SJSA1 (cell line): Measurements from ENCODE around the gene STRBP. TPM values are rescaled to one million over a fixed set of nuclear protein-coding genes. Genes with fewer than 3 reads are reported as not detected.

Source experiments
- DNase-seq, 2 experiments: peaks; one replicate each; pipeline ENCODE4 v3.0.0-alpha.2; 2015 to 2020; ENCODE audit warnings: low spot score in 2 of 2, low read depth in 1 of 2
- H3K27ac ChIP-seq: fragments of 250-450 bp; sonication (Bioruptor Pico); 2 replicates; pipeline ENCODE4 v1.5.1; 2020; ENCODE audit warnings: mild to moderate bottlenecking, moderate library complexity
- H3K27me3 ChIP-seq: fragments of 250-450 bp; sonication (Bioruptor Pico); replicated peaks from 2 replicates; pipeline ENCODE4 v1.5.1; 2020; ENCODE audit warnings: mild to moderate bottlenecking, moderate library complexity
- H3K36me3 ChIP-seq: fragments of 250-450 bp; sonication (Bioruptor Pico); 2 replicates; pipeline ENCODE4 v1.5.1; 2020; ENCODE audit warnings: mild to moderate bottlenecking
- H3K4me1 ChIP-seq: fragments of 250-450 bp; sonication (Bioruptor Pico); replicated peaks from 2 replicates; pipeline ENCODE4 v1.6.1; 2021; ENCODE audit warnings: mild to moderate bottlenecking
- H3K4me3 ChIP-seq: fragments of 250-450 bp; sonication (Bioruptor Pico); 2 replicates; pipeline ENCODE4 v1.5.1; 2020; ENCODE audit warnings: mild to moderate bottlenecking
- H3K9me3 ChIP-seq: fragments of 250-450 bp; sonication (Bioruptor Pico); replicated peaks from 2 replicates; pipeline ENCODE4 v1.5.1; 2020; ENCODE audit warnings: mild to moderate bottlenecking
- total RNA-seq: library from RNA; depleted of rRNA; stranded (reverse); fragments of >200 nt; shearing (Covaris generic); gene quantifications from 2 replicates; pipeline ENCODE4 v1.2.3, GENCODE V29; 2014

The STRBP gene
- total RNA-seq, 1 experiment from 2014 or later = 5.3 TPM

GRCh38 chr9:123097430-123098095, 170.8 kb downstream of the STRBP start:
- no peak for DNase-seq
- no peaks in the 10 kb centered on the region for H3K27me3 ChIP-seq
- H3K4me3 ChIP-seq = no peak overlapping the region
- H3K36me3 ChIP-seq = peaks cover 61% of the 10 kb centered on the region
- H3K4me1 ChIP-seq = no peaks in the 10 kb centered on the region
- no peak overlapping the region for H3K27ac ChIP-seq
- no peaks in the 10 kb centered on the region for H3K9me3 ChIP-seq

- Histone ChIP-seq H3K27ac (no peak overlapping the region), H3K4me3 (no peak overlapping the region), H3K27me3 (no peaks in the 10 kb centered on the region), H3K36me3 (peaks cover 60% of the 10 kb centered on the region), H3K4me1 (no peaks in the 10 kb centered on the region), H3K9me3 (no peaks in the 10 kb centered on the region)
- DNase-seq = no peak
These were observed 171.4 kb downstream of the STRBP start for GRCh38 chr9:123096987-123097386.

GRCh38 chr9:123093141-123093540, 175.2 kb downstream of the STRBP start:
- peaks cover 37% of the 10 kb centered on the region for H3K36me3 ChIP-seq
- H3K27ac ChIP-seq = no peak overlapping the region
- H3K9me3 ChIP-seq = no peaks in the 10 kb centered on the region
- H3K27me3 ChIP-seq = no peaks in the 10 kb centered on the region
- no peak overlapping the region for H3K4me3 ChIP-seq
- H3K4me1 ChIP-seq = no peaks in the 10 kb centered on the region
- no peak for DNase-seq

- no peaks in the 10 kb centered on the region for H3K27me3 ChIP-seq
- peaks cover 24% of the 10 kb centered on the region for H3K36me3 ChIP-seq
- no peaks in the 10 kb centered on the region for H3K4me1 ChIP-seq
- H3K27ac ChIP-seq = no peak overlapping the region
- no peak overlapping the region for H3K4me3 ChIP-seq
- H3K9me3 ChIP-seq = no peaks in the 10 kb centered on the region
- no peak for DNase-seq
These were observed 176.9 kb downstream of the STRBP start for GRCh38 chr9:123091459-123091858.

- Histone ChIP-seq H3K4me3 (no peak overlapping the region), H3K27me3 (no peaks in the 10 kb centered on the region), H3K27ac (no peak overlapping the region), H3K9me3 (no peaks in the 10 kb centered on the region), H3K36me3 (peaks cover 19% of the 10 kb centered on the region), H3K4me1 (no peaks in the 10 kb centered on the region)
- DNase-seq = no peak
These were observed 177.4 kb downstream of the STRBP start for GRCh38 chr9:123090956-123091355.

GRCh38 chr9:123090198-123090896, 178.0 kb downstream of the STRBP start:
- no peak overlapping the region for H3K4me3 ChIP-seq
- H3K4me1 ChIP-seq = no peaks in the 10 kb centered on the region
- peaks cover 13% of the 10 kb centered on the region for H3K36me3 ChIP-seq
- no peak for DNase-seq
- no peaks in the 10 kb centered on the region for H3K27me3 ChIP-seq
- no peak overlapping the region for H3K27ac ChIP-seq
- H3K9me3 ChIP-seq = no peaks in the 10 kb centered on the region

GRCh38 chr9:123089790-123090189, 178.6 kb downstream of the STRBP start:
- Histone ChIP-seq H3K36me3 (peaks cover 15% of the 10 kb centered on the region), H3K27ac (no peak overlapping the region), H3K4me1 (no peaks in the 10 kb centered on the region), H3K9me3 (no peaks in the 10 kb centered on the region), H3K27me3 (no peaks in the 10 kb centered on the region), H3K4me3 (no peak overlapping the region)
- no peak for DNase-seq

- Histone ChIP-seq H3K9me3 (no peaks in the 10 kb centered on the region), H3K27me3 (no peaks in the 10 kb centered on the region), H3K36me3 (peaks cover 20% of the 10 kb centered on the region), H3K4me3 (no peak overlapping the region), H3K4me1 (no peaks in the 10 kb centered on the region), H3K27ac (no peak overlapping the region)
- DNase-seq = no peak
These were observed 179.3 kb downstream of the STRBP start for GRCh38 chr9:123089040-123089439.

GRCh38 chr9:123087359-123087888, 181.0 kb downstream of the STRBP start:
- no peaks in the 10 kb centered on the region for H3K9me3 ChIP-seq
- H3K36me3 ChIP-seq = peaks cover 20% of the 10 kb centered on the region
- H3K4me3 ChIP-seq = no peak overlapping the region
- no peaks in the 10 kb centered on the region for H3K27me3 ChIP-seq
- no peak for DNase-seq
- H3K4me1 ChIP-seq = no peaks in the 10 kb centered on the region
- H3K27ac ChIP-seq = no peak overlapping the region

- H3K9me3 ChIP-seq = no peaks in the 10 kb centered on the region
- 0 out of 2 replicates have a peak, but pooled peaks cover 4% of the 10 kb centered on the region for H3K4me1 ChIP-seq
- no peak overlapping the region for H3K27ac ChIP-seq
- no peaks in the 10 kb centered on the region for H3K27me3 ChIP-seq
- DNase-seq = no peak
- H3K36me3 ChIP-seq = peaks cover 20% of the 10 kb centered on the region
- H3K4me3 ChIP-seq = no peak overlapping the region
These were observed 182.5 kb downstream of the STRBP start for GRCh38 chr9:123085916-123086315.

GRCh38 chr9:123084256-123084655, 184.1 kb downstream of the STRBP start:
- Histone ChIP-seq H3K4me1 (0 out of 2 replicates have a peak, but pooled peaks cover 4% of the 10 kb centered on the region), H3K4me3 (no peak overlapping the region), H3K36me3 (peaks cover 26% of the 10 kb centered on the region), H3K27ac (no peak overlapping the region), H3K9me3 (no peaks in the 10 kb centered on the region), H3K27me3 (no peaks in the 10 kb centered on the region)
- DNase-seq = no peak

- peaks cover 26% of the 10 kb centered on the region for H3K36me3 ChIP-seq
- no peak overlapping the region for H3K27ac ChIP-seq
- H3K4me1 ChIP-seq = 0 out of 2 replicates have a peak, but pooled peaks cover 4% of the 10 kb centered on the region
These were observed 184.7 kb downstream of the STRBP start for GRCh38 chr9:123083680-123084079.

GRCh38 chr9:123081824-123082223, 186.6 kb downstream of the STRBP start:
- no peaks in the 10 kb centered on the region for H3K9me3 ChIP-seq
- H3K4me1 ChIP-seq = 0 out of 2 replicates have a peak, but pooled peaks cover 4% of the 10 kb centered on the region
- peak in 1 of 2 experiments; percentile 63 for DNase-seq
- no peak overlapping the region for H3K4me3 ChIP-seq
- no peak overlapping the region for H3K27ac ChIP-seq
- peaks cover 31% of the 10 kb centered on the region for H3K36me3 ChIP-seq
- H3K27me3 ChIP-seq = no peaks in the 10 kb centered on the region

More at GRCh38 chr9:123083680-123084079, 184.7 kb downstream of the STRBP start:
- Histone ChIP-seq H3K27me3 (no peaks in the 10 kb centered on the region), H3K9me3 (no peaks in the 10 kb centered on the region), H3K4me3 (no peak overlapping the region)
- DNase-seq = no peak

GRCh38 chr9:123080444-123080843, 187.9 kb downstream of the STRBP start:
- Histone ChIP-seq H3K9me3 (no peaks in the 10 kb centered on the region), H3K36me3 (peaks cover 37% of the 10 kb centered on the region), H3K4me3 (no peak overlapping the region), H3K27ac (no peak overlapping the region), H3K4me1 (0 out of 2 replicates have a peak, but pooled peaks cover 4% of the 10 kb centered on the region), H3K27me3 (no peaks in the 10 kb centered on the region)
- no peak for DNase-seq
